CD4-positive, alpha-beta T cell treated with Interferon gamma for 1 hour (primary cell): ENCODE data around the gene CGA.

ENCODE experiments used
- DNase-seq: peaks from one replicate; pipeline ENCODE4 v3.0.0-alpha.2; 2020

CGA gene

GRCh38 chr6:87082160-87082721 lies 12.7 kb downstream of the CGA start:
- no peak for DNase-seq

GRCh38 chr6:87078983-87079616 lies 15.8 kb downstream of the CGA start:
- peak; percentile 40 for DNase-seq

GRCh38 chr6:87075168-87075567 lies 19.7 kb downstream of the CGA start:
- DNase-seq, result no peak

DNA sequence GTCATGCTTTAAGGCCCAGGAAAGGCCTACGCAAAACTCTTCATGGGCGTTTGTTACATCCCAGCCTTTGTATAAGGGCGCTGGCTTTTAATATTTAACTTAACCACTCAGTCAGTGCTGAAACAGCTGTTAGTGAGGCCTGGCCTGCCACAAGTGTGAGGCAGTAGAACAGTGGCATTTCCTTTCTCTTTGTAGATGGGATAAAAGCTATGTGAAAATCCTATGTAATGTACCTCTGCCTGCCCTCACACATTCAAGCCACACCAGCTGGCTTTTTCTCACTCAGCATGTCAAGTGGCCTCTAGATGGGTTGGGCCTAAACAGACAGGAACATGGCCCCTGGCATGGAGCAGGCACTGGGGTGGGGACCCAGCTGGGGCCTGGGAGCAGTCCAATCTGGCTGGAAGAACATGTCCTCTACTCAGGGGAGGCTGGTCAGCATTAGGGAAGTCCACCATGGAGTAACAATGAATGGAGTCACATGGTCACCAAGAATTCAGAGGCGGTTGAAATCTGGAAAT lies 20.7 kb downstream of the CGA start:
- no peak for DNase-seq

GRCh38 chr6:87071683-87072082 lies 23.2 kb downstream of the CGA start:
- no peak for DNase-seq

GRCh38 chr6:87070741-87071140 lies 24.2 kb downstream of the CGA start:
- DNase-seq, result no peak

DNA sequence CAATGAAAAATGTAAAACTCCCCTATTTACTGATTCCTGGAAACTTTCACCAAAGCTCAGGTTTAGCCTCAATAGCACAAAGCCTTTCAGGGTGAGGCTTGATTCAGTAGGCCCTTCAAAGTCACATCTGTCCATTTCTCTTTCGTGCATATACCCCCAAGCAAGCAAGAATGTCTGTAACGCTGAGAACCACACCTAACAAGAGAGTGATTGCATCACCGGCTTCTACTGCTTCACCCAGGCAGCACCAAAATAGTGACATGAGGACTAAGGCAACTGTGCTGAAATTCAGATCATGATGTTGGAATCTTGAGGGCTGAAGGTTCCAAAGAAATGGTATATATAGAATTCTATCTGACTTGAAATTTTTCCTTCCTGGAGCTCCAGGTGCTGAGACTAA lies 26.1 kb downstream of the CGA start:
- no peak for DNase-seq

DNA sequence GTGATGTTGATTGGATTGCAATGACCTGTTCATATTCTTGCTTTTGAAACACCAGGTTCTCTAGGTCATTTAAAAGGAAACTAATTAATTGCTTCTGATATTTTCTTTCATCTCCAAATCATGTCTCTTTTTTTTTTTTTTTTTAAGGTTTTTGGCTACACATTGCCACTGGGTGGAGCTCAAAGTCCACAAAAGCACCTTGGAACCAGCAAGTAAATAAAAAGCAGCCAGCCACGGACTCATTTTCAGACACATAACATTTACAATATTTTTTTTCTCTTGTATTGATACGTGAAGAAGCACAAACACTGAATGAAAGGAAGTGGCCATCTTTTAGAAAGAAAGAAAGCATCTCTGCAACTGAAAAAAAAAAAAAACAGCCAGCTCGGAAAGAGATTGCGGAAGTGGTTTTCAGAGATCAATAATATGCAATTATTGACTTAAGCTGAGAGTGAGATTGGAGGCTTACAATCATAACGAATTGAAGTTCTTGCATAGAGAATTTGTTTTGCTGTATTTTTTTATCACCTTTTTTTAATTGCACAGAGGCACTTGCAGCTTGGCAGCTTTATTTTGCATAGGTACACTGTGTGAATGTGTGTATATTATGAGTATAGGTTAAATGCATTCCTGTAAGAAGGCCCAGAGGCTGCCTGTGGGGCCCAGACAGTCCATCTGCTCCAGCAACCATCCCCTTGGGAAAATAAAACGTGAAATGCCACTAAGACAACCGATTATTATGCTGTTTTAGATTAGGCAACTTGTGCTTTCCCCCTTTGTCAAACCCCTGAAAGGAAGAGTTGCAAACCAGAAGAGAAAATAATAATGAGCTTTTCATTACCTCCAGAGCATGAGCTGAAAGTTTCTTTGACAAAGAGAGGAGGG lies 28.2 kb downstream of the CGA start:
- DNase-seq, result no peak

- no peak for DNase-seq
Measured at GRCh38 chr6:87065117-87065516, 29.8 kb downstream of the CGA start.

DNA sequence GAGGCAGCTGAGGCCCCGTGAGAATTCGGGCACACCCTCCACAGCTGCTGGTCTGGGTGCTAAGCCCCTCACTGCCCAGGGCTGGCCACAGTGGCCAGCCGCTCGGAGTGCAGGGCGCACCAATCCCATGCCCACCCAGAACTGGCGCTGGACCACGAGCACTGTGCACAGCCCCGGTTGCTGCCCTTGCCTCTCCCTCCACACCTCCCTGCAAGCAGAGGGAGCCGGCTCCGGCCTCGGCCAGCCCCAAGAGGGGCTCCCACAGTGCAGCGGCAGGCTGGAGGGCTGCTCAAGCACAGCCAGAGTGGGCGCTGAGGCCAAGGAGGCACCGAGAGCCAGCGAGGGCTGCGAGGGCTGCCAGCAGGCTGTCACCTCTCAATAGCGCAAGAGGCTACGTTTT lies 35.0 kb downstream of the CGA start:
- no peak for DNase-seq

- DNase-seq, result no peak
Measured at GRCh38 chr6:87054143-87054833, 40.6 kb downstream of the CGA start.

DNA sequence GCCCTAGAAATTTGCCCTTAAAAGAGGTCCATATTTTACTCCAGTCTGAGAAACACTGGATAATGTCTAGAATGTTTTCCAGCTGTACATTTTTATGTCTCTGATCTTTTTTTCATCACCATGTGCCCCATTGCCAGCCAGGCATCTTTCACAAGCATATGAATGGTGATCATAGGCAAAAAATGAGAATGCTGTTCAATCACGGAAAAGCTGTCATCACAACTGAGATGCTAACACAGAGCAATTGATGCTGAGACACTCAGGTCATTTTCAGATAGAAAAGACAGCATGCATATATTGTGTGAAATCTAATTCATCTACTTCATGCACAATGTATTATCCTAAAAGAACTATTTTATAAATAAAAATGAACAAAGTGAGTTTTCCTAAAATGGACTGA lies 41.6 kb downstream of the CGA start:
- no peak for DNase-seq

- DNase-seq, result no peak
Measured at GRCh38 chr6:87049779-87050178, 45.1 kb downstream of the CGA start.

GRCh38 chr6:87045521-87046075 lies 49.3 kb downstream of the CGA start:
- no peak for DNase-seq

GRCh38 chr6:87040729-87041128 lies 54.2 kb downstream of the CGA start:
- DNase-seq, result no peak
